Measurements from ENCODE around the gene NOG. TPM values are rescaled to one million over a fixed set of nuclear protein-coding genes. Genes with fewer than 3 reads are reported as not detected.

The NOG gene
- total and polyA plus RNA-seq, 9 of the 15 experiments (the other 6 are each of a cell fraction or from before 2014, with no cell fraction given): not detected

DNA sequence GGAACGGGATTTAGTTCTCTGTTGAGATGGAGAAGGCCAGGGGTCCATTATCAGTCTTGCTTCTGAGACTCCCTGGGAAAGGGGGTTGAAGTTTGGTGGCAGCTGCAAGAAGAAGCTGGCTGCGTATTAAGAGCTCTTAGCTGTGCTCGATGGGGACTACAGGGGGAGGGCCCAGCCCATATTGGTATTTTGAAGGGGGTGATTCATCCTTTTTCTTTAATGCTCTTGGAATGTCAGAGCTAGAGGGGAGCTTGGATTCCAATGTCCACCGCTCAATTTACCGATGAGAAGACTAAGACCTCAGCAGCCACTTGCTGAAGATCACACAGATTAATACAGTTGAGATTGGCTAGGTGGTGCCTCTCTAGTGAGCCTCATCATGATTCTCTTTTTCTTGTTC lies 5.0 kb downstream of the NOG start:
- CTCF ChIA-PET (ENCODE audit: low intra/inter-chr PET ratio): no interaction called here
- Histone ChIP-seq H3K4me1 (replicated peaks in 1 of 2; ENCODE audit: control insufficient read depth in 2 of 2, insufficient read depth in 2 of 2, low read length in 2 of 2) (peaks cover 0 to 13% of the 10 kb centered on the region in 2 experiments; a peak in 2 of 5 replicates), H3K9ac (ENCODE audit: insufficient read depth in 1 of 2, low read depth in 2 of 2, low read length in 2 of 2) (no peak overlapping the region), H3K4me2 (ENCODE audit: insufficient read depth, low read length) (no peak overlapping the region), H3K36me3 (ENCODE audit: control insufficient read depth, insufficient read depth, low read length) (no peaks in the 10 kb centered on the region), H3K4me3 (no peak overlapping the region), H4K20me1 (replicated peaks; ENCODE audit: control insufficient read depth, insufficient read depth, low read length) (no peaks in the 10 kb centered on the region), H3K27me3 (ENCODE audit: control insufficient read depth in 2 of 2, insufficient read depth in 2 of 2, low read length in 2 of 2) (peaks cover 22 to 24% of the 10 kb centered on the region in 2 experiments), H3K9me1 (ENCODE audit: control insufficient read depth, insufficient read depth, low read length) (no peaks in the 10 kb centered on the region), H3K27ac (ENCODE audit: extremely low read depth, low read depth, low read length) (no peak overlapping the region), H3K9me3 (replicated peaks; ENCODE audit: control insufficient read depth, insufficient read depth, low read depth, low read length) (no peaks in the 10 kb centered on the region), H3K79me2 (ENCODE audit: control insufficient read depth, insufficient read depth, low read length) (no peaks in the 10 kb centered on the region), H2AFZ (ENCODE audit: low read depth, low read length) (no peak overlapping the region)
- intact Hi-C loops (cut with micrococcal nuclease) (loop anchor here (10.0 kb wide), 2 partner anchors 76 to 346 kb away; no protein-coding TSS in a partner anchor), in situ Hi-C loops (cut with MboI) (no loop called here)
- BruUV-seq (replicated peaks): no TSS peak
- TF ChIP-seq DNMT1 (IDR thresholded peaks at IDR 0.05): no peak
- no peak for TF ChIP-seq EWSR1 (IDR thresholded peaks at IDR 0.05; ENCODE audit: borderline replicate concordance, low read depth, partially characterized antibody)
- TF ChIP-seq ZNF41 (CRISPR knock-in tag; conservative IDR thresholded peaks at IDR 0.05): no peak
- no peak for TF ChIP-seq ZNF232 (CRISPR knock-in tag; IDR thresholded peaks at IDR 0.05)
- TF ChIP-seq, protein P1, sequence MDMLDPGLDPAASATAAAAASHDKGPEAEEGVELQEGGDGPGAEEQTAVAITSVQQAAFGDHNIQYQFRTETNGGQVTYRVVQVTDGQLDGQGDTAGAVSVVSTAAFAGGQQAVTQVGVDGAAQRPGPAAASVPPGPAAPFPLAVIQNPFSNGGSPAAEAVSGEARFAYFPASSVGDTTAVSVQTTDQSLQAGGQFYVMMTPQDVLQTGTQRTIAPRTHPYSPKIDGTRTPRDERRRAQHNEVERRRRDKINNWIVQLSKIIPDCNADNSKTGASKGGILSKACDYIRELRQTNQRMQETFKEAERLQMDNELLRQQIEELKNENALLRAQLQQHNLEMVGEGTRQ (CRISPR knock-in tag; IDR thresholded peaks at IDR 0.05): no peak
- TF ChIP-seq NFRKB (IDR thresholded peaks at IDR 0.05; ENCODE audit: low read depth): no peak
- POLR2A ChIA-PET: interaction anchor here (1.2 kb wide), 1 partner anchor 117 kb away, joined by 3 read pairs; no protein-coding TSS in a partner anchor
- ATAC-seq (no peak), FAIRE-seq (no peak), DNase-seq (ENCODE audit: extremely low read depth in 1 of 4, low spot score in 3 of 4) (no peak)
- WGBS (ENCODE audit: insufficient coverage, low coverage, missing lambda C conversion rate): 4% methylated on average over 5 of the region's 5 CpGs

Data from K562 (cell line).